DMS79 treated with DMSO at 0.1 percent for 48 hours (cell line): ENCODE results near the gene KLHL12.
A peak's percentile ranks its signal among the peaks of the same experiment; 100 is the strongest.
"Not testable (repeated sequence)": the region's sequence is repeated elsewhere in the genome, so short reads cannot be mapped to it uniquely, and the experiment has no call there.

ENCODE experiments used
- DNase-seq: peaks from one replicate; lab custom pipeline; 2025; lab: John Stamatoyannopoulos, UW

KLHL12 gene

GRCh38 chr1:202951437-202951836 lies 24.4 kb upstream of the KLHL12 start:
- DNase-seq = no peak

DNA sequence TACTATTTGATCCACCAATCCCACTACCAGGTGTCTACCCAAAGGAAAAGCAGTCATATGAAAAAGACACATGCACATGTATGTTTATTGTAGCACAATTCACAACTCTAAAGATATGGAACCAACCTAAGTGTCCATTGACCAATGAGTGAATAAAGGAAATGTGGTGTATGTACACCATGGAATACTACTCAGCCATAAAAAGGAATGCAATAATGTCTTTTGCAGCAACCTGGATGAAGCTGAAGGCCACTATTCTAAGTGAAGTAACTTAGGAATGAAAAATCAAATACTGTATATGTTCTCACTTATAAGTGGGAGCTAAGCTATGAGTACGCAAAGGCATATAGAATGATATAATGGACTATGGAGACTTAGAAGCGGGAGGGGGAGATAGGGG lies 18.4 kb upstream of the KLHL12 start:
- DNase-seq = no peak

DNA sequence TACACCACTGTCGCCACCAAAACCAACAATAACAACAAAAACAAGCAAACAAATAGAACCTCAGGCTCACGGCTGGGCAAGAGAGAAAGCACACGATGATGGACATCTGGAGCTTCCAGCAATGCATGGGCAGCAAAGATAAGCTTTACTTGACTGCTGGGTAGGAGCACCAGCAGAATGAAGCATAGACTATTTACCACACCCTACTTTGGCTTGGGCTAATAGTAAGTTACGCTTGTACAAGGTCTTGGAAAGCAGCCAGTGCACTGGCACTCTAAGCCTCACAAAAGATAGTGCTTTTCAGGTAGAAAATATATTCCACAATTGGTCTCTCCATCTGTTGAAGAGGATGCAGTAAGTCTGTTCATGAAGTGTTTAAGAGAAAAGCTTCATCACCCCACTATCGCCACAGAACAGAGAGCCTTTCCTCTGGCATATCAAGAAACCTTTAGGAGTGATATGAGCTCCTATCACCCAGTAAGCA lies 17.4 kb upstream of the KLHL12 start:
- no peak for DNase-seq

DNA sequence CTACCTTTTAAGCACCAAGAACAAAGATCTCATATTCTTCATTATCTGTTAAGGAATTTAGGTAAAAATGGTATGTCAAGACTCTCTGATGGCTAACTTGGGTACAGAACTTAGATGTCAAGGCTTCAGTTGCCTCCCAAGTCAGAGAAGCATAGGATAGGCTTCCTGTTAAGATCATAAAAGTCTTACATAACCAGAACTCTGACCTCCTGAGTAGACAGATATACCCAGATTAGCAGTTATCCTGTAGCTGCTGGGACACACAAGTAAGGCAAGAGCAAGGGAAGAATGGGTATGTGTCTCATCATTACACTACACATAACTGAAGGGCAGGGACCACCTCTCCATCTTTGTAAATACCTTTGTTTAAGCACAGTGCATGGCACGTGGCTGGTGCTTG lies 15.4 kb upstream of the KLHL12 start:
- no peak for DNase-seq

- DNase-seq = no peak
Measured at GRCh38 chr1:202941372-202941771, 14.3 kb upstream of the KLHL12 start.

GRCh38 chr1:202940561-202940960 lies 13.5 kb upstream of the KLHL12 start:
- DNase-seq = no peak

DNA sequence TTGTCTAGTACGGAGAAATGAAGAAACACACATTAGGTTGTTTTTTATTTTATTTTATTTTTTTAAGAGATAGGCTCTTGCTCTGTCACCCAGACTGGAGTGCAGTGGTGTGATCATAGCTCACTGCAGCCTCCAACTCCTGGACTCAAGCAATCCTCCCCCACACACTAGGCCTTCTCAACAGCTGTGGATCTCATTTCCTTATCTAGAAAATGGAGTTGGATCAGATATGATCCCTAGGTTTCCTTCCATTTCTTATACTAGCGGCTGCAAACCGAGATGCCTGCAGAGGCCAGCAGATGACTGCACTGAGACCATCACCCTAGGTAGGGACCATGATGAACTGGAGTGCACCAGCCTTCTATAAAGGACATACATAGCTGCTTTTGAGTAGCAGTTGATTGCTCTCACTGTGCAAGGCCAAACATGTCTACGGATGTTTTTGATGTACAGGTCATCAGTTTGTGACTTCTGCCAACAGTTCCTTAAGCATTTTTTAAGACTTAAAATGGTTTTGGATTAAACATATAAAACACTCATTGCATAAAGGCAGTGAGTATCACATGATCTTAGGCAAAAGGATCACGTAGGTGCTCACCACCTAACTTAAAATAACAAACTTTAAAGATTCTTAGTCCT lies 11.4 kb upstream of the KLHL12 start:
- DNase-seq = no peak

DNA sequence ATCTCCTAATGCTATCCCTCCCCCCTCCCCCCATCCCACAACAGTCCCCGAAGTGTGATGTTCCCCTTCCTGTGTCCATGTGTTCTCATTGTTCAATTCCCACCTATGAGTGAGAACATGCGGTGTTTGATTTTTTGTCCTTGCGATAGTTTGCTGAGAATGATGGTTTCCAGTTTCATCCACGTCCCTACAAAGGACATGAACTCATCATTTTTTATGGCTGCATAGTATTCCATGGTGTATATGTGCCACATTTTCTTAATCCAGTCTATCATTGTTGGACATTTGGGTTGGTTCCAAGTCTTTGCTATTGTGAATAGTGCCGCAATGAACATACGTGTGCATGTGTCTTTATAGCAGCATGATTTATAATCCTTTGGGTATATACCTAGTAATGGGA lies 9.4 kb upstream of the KLHL12 start:
- DNase-seq = not testable (repeated sequence)

DNA sequence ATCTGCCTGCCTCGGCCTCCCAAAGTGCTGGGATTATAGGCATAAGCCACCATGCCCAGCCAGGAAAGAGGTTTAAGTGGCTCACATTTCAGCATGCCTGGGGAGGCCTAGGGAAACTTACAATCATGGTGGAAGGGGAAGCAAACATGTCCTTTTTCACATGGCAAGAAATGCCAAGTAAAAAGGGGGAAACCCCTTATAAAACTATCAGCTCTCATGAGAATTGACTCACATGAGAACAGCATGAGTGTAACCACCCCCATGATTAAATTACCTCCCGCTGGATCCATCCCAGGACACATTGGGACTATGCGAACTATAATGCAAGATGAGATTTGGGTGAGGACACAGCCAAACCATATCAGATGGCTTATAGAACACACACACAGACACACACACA lies 8.8 kb upstream of the KLHL12 start:
- no peak for DNase-seq

DNA sequence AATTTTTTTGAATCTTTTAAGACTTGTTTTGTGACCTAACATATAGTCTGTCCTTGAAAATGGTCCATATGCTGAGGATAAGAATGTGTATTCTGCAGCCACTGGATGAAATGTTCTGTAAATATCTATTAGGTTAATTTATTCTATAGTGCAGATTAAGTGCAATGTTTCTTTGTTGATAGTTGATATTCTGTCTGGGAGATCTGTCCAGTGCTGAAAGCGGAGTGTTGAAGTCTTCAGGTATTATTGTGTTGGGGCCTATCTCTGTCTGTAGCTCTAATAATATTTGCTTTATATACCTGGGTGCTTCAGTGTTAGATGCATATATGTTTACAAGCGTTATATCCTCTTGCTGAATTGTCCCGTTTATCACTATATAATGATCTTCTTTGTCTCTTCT lies 7.7 kb upstream of the KLHL12 start:
- DNase-seq = no peak

GRCh38 chr1:202932476-202932875 lies 5.4 kb upstream of the KLHL12 start:
- DNase-seq = no peak

- no peak for DNase-seq
Measured at GRCh38 chr1:202923533-202923932, 3.5 kb downstream of the KLHL12 start.

DNA sequence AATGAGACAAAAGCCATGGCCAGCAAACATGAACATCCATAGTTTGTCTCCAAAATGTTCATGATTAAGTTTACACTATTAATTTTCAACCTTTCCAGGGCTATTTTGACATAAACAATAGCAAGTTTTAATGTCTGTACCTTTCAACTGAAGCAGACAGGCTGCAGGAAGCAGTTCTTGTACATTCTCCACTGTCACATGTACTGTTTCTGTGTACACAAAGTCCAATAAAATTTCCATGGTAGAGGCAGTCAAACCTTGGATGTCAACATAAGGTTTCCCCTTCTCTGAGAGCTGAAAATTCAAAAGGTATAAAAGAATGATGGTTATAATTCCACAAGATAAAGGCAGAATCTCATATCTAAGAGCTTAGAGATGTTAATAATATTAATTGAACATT lies 7.4 kb downstream of the KLHL12 start:
- no peak for DNase-seq

DNA sequence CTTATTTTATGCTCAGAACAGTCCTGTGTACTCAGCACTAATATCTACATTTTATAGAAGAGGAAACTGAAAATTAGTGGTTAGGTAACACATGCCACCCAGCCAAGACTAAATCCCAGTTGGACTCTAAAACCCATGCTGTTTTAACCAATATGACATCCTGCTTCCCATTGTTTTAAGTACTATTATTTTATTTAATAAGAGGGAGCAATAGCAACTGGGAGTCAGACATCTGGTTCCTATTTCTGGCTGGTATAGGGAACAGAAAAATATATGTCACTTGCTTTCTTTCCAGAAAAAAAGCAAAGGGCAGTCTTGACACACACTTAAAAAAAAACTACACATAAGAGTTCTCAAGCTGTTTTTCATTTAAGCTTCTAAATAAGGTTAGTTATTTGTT lies 11.9 kb downstream of the KLHL12 start:
- DNase-seq = no peak

DNA sequence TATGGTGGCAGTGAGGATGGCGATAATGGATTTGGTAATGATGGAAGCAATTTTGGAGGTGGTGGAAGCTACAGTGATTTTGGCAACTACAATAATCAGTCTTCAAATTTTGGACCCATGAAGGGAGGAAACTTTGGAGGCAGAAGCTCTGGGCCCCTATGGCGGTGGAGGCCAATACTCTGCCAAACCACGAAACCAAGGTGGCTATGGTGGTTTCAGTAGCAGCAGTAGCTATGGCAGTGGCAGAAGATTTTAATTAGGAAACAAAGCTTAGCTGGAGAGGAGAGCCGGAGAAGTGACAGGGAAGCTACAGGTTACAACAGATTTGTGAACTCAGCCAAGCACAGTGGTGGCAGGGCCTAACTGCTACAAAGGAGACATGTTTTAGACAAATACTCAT lies 14.6 kb downstream of the KLHL12 start:
- not testable (repeated sequence) for DNase-seq

- no peak for DNase-seq
Measured at GRCh38 chr1:202909494-202909893, 17.5 kb downstream of the KLHL12 start.

DNA sequence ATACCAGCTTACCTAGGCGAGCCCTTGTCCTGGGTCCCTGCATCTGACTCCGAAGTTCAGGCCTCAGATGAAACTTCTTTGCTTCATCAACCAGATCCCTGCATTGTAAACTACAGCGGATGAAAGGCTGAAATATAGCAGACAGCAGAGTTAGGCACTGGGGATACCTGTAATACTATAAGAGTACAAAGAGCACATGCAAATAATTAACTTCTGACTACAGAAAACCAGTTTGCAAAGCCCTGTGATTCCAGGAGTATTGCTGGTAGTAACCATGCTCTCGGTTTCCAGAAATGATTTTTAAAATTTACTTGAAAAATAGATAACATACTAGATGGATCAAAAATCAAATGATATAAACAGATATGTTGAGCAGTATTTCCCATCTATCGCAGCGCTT lies 18.0 kb downstream of the KLHL12 start:
- no peak for DNase-seq

GRCh38 chr1:202905331-202905730 lies 21.7 kb downstream of the KLHL12 start:
- DNase-seq = no peak

GRCh38 chr1:202903808-202904207 lies 23.2 kb downstream of the KLHL12 start:
- not testable (repeated sequence) for DNase-seq

GRCh38 chr1:202901555-202901954 lies 25.5 kb downstream of the KLHL12 start:
- no peak for DNase-seq

- DNase-seq = no peak
Measured at GRCh38 chr1:202892501-202892900, 34.5 kb downstream of the KLHL12 start.

GRCh38 chr1:202890392-202890791 lies 36.6 kb downstream of the KLHL12 start:
- DNase-seq = no peak

DNA sequence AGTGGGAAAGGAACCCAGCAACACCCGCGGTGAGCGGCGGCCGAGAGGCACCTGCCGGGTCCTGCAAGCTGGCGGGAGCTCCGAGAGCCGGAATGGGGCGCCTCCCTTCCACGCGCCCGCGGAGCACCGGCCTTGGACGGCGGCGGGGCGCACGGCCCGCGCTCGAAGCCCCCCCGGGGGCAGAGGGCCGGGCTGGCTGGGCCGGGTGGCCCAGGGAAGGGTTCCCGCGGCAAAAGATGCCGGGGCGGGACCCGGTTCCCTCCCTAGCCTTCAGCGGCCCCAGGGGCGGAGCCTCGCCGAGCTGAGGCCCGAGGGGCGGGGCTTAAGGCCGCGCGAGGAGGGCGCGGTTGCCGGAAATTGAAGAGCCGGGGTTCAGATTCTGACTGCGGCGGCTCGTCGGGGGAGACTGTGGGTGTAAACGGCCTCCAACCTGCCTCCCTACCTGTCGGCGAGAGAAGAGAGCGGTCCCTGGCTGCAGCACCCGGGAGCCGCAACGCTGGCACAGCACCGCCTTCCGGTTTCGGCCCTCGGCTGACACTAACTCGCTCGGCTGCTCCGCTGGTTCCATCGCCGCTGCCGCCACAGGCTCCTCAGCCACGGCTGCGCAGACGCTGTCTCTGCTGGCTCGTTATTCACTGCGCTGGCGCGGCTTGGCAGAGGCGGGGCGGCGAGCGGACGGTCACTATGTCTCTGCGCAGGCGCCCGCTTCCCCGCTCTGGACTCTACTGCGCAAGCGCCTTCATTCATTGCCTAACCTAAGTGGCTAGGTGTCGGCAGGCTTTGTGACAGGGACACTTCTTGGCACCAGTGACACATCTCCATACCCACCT lies 38.3 kb downstream of the KLHL12 start, which contains the start of gene RABIF:
Gene RABIF, minus strand, starts transcription at position 619 of the 830 bp plus-strand sequence. Its CDS starts 51 bp downstream, at position 568.
- DNase-seq = peak; percentile 95

- peak; percentile 56 for DNase-seq
Measured at GRCh38 chr1:202888221-202888530, 38.9 kb downstream of the KLHL12 start.
